Heart left ventricle (tissue), 13 donors: ENCODE data around the gene KCNAB2.

Source experiments
- CTCF ChIP-seq, 12 donors: fragments of 200-600 bp; sonication (generic) in 4 of 12; IDR thresholded peaks; one replicate each; pipeline versions ENCODE4 v1.5.0 to v1.8.0; 2018 to 2022; ENCODE audit warnings: antibody characterized with exemption in 12 of 12, mild to moderate bottlenecking in 5 of 12
- POLR2A ChIP-seq, 2 donors: fragments of 450-650 bp; IDR thresholded peaks; one replicate each; pipeline ENCODE4 v1.6.1; 2017; ENCODE audit warnings: antibody characterized with exemption in 2 of 2, mild to moderate bottlenecking in 2 of 2, moderate library complexity in 2 of 2
- donor health status: ischemic (EF 13 %, LVEDD 7.1; RV severe dilation, severe dysfunction).
- donor health status: DM: no; HTN: yes; CAD: no.
- donor health status: DM: no; HTN: no; CAD: no.
- donor health status: ischemic (EF 25% LVEDD 6.9; RV normal size, moderate dysfunction).
- donor health status: ischemic (EF 25% LVEDD 5.7; RV mildly dilated, moderate dysfunction).
- donor health status: ischemic (EF 35%, LVEDD 5.7; RV mildly dilated, moderate dysfunction).
- donor health status: nonischemic (EF 11% LVEDD 7.7; RV severe dilation, severe dysfunction).
- donor health status: DM: yes; HTN: yes; CAD: no.
- donor health status: PGD.
- donor health status: ischemic (EF 29% LVEDD 5.4; RV normal size, mild dysfunction).
- donor health status: nonischemic (EF 23%, LVEDD 6.1; RV moderate dilation, normal function).

DNA sequence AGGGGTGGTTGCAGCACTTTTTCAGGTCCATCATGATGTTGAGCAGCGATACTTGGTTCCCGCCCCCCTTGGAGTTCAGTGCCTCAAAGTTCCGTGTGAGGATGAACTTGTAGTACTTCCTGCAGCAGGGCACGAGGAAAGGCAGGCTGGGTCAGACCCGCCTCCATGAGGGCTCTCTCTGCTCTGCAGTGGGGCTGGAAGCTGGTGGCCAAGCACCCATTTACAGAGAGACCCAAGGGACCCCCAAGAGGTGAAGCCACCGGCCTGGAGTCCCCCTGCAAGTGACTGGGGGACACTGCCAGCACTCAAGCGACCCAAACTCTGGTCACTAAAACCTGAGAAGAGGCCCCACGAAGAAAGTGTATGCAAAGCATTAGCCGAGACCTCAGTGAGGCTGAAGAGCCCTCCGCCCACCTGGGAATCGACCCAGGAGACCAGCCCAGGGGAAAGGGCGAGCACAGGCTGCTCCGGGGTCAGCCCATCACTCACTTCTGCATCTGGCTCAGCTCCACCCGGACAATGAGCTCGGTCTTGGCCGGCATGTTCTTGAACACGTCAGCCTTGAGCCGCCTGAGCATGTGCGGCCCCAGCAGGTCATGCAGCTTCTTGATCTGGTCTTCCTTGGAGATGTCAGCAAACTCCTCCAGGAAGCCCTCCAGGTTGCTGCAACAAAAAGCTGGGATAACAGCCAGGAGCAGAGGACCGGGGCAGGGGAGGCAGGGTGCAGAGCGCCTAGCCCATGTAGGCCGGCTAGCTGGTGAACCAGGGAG lies 89.2 kb downstream of the KCNAB2 start:
- TF ChIP-seq CTCF (IDR thresholded peaks at IDR 0.05): no peak
- no peak for TF ChIP-seq POLR2A (IDR thresholded peaks at IDR 0.05)
